ENCODE measurements around the gene EGFL7.
A peak's percentile ranks its signal among the peaks of the same experiment; 100 is the strongest.

The EGFL7 gene

DNA sequence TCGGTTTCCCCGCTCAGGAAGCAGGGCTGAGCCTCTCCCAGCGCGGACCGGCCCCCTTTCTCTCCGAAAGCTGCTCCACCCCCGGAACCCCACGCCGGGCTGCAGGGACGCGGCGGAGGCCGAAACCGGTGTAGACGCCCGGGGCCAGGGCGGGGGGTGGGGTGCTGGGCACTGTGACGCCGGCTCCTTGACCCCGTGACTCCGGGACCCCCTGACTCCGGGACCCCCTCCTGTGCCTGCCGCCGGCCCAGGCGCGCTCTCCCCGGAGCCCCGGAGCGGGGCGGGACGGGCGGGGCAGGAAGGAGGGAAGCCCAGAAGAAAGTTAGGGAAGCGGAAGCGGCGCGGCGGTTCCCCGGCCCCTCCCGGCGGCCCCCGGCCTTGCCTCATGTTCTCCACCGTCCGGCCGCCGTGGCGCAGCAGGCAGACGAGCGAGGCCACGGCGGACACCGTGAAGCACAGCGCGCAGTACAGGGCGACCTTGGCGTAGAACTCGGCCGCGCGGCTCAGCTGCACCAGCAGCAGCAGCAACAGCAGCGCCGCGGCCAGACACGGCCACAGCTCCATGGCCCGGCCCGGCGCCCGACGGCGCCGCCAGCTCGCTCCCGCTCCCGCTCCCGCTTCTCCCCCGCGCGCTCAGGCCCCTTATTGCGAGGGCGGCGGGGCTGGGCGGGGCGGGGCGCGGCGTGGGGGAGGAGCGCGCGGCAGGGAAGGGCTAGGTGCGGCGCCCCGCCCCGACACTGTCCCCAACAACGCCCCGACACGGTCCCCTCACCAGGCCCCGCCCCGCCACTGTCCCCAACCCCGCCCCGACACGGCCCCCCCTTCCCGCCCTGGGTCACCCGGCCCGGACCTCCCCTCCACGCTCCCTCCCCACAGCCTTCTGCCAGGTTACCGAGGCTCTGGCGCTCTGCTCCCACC lies 24.3 kb downstream of the EGFL7 start, which contains the start of gene AGPAT2:
Gene AGPAT2 (minus strand): TSS at position 664 of the 918 bp plus-strand sequence. CDS start 100 bp downstream, at position 564.
- DNase-seq, result peak; percentile 31

DNA sequence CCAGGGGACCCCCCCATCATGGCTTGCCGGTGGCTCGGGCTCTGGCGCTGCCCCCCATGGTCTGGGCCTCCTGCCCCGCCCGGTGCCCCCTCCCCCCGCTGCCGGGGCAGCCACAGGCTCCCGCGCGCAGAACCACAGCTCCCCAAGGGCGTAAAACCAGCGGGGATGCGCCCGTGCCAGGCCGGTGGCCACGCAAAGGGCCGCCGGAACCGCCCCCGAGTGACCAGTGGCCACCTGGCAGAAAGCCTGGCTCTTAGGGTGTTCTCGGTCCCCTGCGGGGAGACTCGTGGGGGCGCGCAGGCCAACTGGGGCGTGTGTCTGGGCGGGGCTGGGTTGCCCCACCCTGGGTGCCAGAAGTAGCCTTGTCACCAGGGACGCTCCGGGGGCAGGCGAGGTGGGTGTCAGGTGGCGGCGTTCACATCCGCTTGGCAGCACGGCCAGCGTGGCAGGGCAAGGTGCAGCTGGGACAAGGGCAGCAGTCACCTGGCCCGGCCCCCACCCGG lies 25.1 kb downstream of the EGFL7 start:
- no peak for DNase-seq

DNA sequence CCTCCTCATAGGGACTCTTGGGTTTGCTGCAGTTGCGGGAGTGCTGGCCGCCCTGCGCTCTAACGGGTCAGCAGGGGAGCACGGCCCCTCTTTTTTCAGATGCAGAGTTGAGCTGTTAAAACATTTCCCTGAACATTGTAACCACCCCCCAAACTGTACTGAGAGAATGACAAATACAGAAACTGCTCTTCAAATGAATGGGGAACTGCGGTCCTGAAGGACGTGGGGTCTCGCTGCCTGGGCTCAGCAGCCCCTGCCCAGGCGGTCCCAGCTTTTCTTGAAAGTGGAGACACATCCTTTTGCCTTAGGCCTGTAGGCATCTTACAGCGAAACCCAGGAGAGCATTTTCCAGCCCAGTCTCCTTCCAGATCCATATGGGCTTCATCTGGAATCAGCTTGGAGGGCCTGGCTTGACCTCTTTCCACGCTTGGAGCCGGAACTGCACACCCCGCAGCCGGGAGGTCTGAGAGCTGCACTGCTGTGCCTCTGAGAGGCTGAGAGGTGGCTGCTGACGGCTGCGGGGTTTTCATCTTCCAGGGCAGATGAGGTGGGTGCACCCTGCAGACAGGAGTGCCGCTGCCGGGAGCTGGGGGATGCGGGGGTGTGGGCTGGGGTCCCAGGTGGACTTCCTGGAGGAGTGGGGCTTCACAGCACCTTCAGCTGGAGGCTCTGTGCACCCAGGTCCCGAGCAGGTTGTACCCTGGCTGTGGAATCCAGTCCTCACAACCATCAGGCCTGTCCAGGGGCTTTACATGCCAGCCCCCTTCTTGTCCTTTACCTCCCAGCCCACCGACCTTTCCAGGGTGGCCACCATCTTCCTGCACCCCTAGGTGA lies 25.8 kb downstream of the EGFL7 start:
- DNase-seq, result no peak

DNA sequence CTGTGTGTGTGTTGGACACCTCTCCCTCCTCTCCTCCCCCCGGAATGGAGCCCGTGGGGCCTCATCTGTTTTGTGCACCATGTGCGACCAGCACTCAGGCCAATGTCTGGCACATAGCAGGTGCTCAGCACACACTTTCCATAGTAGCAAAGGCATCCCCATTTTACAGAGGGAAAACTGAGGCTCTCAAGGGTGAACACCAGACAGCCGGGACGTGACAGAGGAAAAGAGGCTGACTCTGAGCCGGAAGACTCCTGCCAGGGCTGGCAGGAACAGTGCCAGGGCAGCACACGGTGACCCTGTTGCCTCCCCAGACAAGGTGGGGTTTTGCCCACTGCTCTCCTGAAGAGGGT lies 26.4 kb downstream of the EGFL7 start:
- DNase-seq, result no peak

DNA sequence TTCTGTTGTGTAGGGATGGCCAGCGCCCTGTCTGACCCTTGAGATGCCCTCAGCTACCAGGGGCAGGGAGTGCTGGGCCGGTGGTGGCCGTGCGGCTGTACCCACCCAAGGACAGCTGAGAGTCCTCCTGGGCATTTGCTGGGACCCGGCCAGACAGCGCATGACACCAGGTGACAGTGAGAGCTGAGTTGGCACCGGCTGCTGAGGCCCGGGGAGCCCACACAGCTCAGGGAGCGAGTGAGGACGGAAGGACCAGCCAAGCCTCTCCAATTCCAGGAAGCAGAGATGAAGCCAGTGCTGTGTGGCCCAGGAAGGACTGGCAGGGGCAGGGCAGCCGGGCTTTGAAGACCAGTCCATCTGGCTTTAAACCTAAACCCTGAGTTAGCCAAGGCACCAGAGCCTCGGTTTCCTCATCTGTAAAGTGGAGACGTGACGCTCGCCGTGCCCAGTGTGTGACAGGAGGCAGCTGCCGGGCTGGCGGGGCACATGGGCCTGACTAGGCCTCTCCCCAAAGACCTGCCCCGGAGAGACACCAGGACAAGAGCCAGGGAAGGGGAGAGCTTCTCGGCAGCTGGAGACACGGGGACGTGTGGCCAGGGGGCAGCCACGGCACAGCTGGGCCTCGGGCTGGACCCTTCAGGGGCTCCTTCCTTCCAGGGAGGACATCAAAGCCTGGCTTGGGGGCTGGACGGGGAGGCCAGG lies 27.5 kb downstream of the EGFL7 start:
- DNase-seq, result no peak

DNA sequence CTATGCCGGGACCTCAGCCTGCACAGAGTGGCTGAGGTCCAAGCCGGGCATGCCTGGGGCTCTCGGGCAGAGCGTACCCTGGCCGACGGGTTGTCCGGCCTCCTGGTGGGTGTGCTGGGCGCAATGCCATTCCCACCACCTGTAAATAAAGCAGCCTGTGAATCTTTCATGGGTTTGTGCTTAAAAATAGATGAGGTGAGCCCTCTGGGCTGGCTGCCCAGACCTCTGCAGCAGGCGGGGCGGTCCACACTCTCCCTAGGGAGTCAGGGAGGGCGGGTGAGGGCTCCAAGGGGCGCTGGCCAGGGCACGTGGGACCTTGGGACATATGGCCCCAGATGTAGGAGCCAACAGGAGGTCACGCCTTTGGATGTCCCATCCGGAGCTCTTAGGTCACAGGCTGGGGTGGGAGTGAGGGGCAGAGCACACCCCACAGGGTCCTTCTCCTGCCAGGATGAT lies 28.1 kb downstream of the EGFL7 start:
- DNase-seq, result no peak

DNA sequence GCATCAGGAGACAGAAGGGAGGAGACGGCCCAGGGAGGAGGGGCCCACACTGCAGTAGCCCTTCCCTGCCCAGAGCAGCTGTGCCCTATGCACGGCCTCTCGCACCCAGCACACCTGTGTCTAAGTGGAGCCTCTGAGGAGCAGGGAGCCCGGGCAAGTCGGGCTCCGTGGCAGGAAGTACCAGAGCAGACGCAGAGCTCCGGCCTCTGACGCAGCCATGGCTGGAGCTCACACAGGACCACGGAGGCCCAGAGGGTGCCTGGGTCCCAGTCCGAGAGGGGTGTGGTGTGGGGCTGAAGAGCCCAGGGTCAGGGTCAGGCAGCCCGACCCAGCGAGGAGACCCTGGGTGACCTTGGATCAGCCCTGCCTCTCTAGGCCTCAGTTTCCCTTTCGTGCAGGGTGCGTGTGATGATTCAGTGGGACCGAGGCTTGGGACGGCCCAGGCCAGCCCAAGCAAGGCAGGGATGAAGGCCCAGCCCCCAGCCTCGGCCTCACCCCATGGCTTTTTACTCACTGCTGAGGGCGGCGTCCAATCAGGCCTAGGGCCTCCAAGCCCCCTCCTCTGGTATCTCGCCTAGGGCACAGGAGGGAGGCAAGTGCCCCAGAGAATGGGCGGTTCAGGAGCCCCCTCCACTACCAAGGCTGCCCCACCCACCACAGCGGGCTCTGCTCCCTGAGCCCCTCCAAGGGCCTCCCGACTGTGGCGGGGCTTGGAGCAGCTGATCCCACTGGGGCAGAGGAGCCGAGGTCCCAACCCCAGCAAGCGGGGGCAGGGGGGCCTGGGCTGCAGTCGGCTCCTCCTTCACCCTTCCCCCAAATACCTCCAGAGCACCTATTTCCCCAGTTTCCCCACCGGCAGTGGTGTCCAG lies 28.8 kb downstream of the EGFL7 start:
- DNase-seq, result no peak

DNA sequence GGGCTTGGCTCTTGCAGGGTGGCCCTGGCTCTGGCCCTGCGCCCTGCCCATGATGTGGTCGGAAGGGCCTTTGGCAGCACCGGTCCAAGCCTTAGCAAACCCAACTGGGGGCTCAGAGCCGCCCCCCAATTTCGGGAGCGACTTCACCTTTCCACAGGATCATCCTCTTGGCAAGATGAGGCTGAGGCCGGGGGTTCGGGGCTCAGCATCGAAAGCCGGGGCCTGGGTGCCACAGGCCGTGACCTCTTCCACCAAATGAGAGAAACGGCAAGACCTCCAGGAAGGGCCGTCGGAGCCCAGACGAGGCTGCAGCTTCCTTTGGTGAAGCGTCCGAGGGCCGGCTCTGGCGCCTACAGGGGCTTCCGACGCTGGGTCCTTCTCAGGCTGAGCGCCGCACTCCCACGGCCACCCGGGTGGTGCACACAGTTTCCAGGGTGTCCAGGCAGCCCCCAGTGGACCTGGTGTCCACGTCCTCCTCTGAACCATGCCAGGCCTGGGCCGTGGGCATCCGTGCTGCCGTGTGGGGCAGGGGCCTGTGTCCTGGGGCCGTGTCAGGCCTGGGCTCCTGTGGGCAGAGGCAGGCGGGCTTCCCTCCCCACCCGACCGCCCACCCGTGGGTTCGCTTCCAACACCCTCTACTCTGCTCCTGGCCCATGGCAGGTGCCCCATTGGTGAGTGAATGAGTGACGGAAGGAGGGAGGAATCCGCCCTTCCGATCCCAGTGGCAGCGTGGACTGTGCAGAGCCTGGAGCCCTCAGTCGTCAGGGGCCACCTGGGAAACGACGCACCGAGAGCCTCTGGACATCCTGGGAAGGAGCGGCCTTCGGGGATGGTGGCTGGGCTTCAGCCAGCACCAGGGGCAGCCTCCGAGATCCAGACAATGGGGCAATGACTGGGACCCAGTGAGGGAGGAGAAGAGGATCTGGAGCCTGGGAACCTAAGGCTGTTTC lies 29.7 kb downstream of the EGFL7 start:
- DNase-seq, result no peak

DNA sequence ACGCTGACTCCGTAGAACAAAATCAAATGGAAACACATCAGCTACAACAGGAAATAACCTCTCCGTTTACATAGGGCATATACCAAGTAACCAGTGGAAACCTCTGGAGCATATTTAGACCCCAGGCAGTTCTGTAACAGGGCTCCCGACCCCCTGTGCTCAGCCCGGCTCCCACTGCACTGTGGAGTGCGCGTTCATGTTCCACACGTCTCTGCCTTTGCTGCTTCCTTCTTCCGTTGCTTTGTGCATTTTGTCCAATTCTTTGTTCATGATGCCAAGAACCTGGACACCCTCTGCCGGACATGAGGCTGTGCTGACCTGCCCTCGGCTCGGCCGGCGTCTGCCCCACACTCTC lies 30.4 kb downstream of the EGFL7 start:
- no peak for DNase-seq

DNA sequence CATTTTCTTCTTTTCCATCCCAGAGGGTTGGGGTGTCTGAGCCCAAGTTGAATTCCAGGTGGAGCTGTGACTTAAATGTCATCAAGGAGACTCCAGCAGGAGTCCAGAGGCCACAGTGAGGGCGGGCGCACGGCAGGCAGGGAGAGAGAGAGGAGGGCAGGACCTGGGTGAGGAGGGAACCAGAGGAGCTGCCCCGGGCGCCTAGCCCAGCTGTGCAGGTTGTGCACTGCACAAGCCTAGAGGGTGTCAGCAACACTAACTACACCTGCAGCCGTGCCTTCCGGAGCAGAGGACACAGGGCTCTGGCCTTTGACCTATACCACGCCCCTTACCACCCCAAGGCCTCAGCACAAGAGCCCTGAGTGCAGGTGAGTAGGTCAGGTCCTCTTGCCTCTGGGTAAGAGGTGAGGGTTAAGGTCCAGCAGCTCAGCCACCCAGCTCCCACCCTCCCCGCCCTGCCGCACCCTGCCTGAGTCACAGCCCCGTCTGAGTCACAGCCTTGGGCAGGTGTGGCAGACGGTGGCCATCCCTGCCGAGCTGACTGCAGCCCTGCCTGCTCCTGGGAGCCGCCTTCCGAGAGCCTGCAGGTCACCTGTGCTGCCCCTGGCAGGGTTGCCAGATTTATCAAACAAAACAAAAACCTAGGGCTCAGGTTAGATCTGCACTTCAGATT lies 30.9 kb downstream of the EGFL7 start:
- no peak for DNase-seq

DNA sequence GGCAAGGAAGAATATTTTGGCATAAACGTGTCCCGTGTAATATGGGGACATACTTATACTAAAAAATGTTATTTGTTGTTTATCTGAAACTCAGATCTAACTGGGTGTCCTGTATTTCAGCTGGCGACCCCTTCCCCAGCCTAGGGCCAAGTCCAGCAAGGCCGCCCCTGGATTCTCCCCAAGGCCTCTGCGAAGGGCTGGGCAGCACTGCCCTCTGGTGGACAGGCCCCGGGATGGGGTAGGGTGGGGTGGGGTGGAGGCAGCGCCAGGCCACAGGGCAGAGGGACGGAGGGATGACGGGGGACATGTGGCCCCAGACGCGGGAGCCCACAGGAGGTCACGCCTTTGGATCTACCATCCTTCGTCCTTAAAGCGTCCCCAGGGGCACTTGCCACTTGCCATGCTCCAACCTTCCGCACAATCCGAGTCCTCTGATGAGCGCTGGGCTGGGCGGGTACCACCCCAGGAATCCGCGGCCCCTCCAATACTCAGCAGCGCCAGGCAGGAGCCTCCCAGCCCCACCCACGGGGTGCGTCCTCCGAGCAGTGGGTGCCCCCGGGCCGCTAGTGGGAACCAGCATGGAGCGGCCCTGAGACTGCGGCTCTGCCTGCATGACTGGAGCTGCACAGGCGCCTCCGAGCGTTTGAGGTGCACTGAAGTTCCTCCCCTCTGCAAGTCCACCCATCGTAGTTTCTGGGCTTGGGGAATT lies 31.6 kb downstream of the EGFL7 start:
- DNase-seq, result peak; percentile 16

DNA sequence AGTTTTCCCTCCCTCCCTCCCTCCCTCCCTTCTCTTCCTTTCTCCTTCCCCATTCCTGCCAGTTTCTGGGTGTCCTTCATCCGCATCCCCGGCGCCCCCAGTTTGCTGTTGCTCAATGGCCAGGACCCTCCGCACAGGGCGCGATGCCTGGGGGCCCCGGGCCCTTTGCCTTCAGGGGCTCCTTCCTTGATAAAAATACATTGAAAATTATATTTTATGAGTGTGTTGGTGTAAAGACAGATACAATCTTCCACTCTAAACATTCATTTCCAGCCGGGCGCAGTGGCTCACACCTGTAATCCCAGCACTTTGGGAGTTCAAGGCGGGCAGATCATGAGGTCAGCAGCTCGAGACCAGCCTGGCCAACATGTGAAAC lies 32.1 kb downstream of the EGFL7 start:
- no peak for DNase-seq

DNA sequence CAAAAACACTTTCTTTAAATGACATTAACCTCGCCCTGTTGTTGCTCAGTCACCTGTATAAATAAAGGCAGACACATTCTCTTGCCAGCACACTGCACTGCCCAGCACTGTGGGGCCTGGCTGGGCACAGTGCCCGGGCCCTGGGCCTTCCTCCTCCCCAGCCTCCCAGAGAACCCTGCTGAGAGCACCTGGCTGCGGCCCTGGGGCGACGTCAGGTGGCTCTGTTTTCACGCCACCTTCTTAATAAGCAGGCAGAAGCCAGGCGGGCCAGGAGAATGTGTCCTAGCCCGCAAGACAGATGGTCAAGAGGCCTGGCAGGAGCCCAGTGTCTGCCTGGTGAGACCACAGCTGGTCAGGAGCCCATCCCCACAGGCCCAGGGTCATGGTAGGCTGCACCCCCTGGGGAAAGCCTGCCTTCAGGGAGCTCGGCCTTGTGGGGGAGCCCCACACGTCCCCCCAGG lies 32.7 kb downstream of the EGFL7 start:
- no peak for DNase-seq

DNA sequence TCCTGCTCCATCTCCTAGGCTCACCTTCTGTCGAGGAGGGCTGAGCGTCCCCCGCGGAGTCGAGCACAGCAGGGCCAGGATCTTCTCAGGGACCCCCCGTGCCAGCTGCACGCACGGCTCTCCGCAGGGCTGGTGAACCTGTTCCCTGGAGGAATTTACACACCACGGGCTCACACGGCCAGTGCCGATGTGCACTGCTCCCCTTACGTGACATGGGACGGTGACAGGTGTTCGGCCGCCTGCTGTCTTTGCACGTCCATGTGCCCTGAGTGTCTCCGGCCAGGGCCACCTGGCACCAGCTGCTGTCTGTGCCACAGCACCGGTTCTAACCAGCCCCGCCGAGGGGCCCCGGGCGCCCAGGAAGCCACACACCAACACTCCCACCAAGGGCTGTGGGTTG lies 33.2 kb downstream of the EGFL7 start:
- DNase-seq, result no peak

DNA sequence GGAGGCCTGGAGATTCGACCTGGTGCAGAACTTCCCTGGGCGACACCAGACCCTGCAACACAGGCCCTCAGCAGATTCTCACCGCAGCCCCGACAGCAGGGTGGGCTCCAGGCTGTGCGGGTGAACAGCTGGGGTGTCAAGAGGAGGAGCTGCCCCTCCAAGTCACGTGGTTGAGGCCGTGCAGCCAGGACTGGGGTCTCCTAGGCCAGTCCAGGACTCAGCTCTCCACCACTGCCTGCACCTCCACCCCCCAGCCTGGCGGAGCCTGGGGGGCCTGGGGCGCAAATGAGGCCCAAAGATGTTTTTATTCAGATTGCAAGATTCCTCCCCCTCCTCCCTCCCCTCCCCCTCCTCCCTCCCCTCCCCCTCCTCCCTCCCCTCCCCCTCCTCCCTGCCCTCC lies 33.8 kb downstream of the EGFL7 start:
- DNase-seq, result no peak

DNA sequence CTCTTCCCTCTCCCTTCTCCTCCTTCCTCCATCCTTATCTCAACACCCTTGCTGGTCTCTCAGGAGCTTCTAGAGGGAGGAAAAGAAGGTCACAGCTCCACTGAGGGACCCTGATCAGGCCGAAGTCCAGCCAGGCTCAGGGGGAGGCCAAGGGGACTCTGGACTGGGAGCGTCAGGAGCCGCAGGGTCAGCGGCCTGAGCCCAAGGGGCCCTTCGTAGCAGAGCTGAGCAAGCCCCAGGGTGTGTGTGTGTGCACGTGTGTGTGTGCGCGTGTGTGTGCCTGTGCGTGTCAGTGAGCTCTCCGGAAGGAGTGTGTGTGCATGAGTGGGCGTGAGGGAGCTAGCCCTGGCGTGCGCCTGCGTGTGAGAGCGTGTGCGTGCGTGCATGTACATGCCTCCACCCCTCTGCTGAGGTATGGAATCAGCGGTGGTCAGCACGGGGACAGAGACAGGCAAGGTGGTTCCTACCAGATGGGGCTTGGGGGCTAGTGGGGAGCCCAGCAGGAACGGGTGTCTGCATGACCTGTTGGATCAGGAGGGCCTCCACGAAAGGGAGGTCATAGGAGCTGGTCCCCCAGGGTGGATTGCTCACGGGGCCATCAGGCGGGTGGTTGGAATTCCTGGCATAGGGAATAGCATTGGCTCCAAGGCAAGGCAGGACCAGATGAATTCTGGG lies 34.6 kb downstream of the EGFL7 start:
- DNase-seq, result no peak

DNA sequence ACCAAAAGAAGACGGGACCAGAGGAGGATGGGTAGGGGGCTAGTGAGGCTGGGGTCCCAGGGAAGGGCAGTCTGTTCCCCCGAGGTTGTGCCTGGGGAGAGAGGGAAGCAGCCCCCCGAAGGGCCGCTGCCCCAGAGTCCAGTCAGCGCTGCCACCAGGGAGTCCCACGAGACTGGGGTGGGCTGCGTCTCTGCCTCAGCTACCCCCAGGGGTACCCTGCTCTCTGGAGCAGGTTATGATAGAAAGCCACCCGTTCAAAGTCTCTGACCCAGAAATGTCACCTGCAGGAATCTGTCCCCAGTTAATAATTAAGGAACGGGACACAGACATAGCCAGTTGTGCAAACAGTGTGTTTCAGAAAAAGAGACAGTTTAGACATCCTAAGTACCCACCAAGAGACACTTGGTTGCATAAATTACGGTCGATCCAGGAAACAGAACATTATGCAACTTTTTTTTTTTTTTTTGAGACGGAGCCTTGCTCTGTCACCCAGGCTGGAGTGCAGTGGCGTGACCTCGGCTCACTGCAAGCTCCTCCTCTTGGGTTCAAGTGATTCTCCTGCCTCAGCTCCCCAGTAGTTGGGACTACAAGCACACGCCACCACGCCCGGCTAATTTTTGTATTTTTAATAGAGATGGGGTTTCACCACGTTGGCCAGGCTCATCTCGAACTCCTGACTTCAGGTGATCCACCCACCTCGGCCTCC lies 35.3 kb downstream of the EGFL7 start:
- no peak for DNase-seq

DNA sequence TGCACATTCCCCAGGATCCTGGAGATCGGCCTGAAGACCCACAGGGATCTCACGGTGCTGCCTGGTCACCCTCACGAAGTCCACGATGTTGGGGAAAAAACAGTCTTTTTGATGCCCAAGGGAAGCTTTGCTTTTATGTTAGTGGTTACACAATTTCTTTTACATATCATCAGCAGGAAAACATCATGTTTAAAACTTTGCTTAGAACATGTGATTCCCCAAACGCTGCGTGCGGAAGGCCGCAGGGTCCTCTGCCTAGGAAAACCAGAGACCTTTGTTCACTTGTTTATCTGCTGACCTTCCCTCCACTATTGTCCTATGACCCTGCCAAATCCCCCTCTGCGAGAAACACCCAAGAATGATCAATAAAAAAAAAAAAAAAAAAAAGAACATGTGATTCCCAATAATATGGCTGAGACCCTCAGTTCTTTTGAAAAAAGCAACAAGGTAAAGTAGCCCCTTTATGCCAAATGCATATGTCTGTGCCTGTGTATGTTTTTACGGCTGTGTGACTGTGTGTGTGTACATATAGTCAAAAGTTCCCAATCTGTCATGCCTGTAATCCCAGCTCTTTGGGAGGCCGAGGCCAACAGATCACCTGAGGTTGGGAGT lies 36.0 kb downstream of the EGFL7 start:
- no peak for DNase-seq

Measured in fibroblast of skin of abdomen (primary cell).